GM12891 (cell line): Measurements from ENCODE around the gene RXFP1.

ENCODE experiments used
- POLR2A ChIP-seq: IDR thresholded peaks from 2 replicates; pipeline ENCODE4 v1.6.1; 2011; ENCODE audit warnings: low read depth, low read length, control low read depth
- POLR2AphosphoS5 ChIP-seq: IDR thresholded peaks from 2 replicates; pipeline ENCODE4 v1.6.1; 2011; ENCODE audit warnings: low read depth, low read length, control low read depth
- POU2F2 ChIP-seq: IDR thresholded peaks from 2 replicates; pipeline ENCODE4 v1.6.1; 2011; ENCODE audit warnings: low read depth, mild to moderate bottlenecking, control low read depth, low read length, moderate library complexity
- SPI1 ChIP-seq: IDR thresholded peaks from 2 replicates; pipeline ENCODE4 v1.6.1; 2011; ENCODE audit warnings: low read depth, low read length, control low read depth
- TAF1 ChIP-seq: IDR thresholded peaks from 2 replicates; pipeline ENCODE4 v1.6.1; 2011; ENCODE audit warnings: low read depth, low read length, control low read depth

DNA sequence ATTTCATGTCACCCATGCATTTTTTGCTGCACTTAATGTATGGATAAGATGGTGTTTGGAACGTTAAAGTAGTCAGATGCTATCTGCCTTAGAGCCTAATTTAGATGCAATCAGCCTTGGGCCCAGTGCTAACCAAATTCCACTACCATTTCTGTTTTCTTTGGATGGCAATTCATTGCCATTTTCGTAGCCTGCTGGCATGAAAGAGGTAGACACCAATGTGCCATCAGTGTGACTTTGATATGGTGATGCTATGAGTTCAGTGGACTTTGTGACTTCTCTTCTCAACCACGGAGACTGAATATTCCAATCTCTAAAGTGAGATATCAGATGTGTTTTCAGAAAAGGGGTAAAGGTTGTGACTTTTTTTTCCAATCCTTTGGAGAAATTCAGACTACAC lies 152.0 kb downstream of the RXFP1 start:
- TF ChIP-seq POLR2A (no peak), POLR2AphosphoS5 (no peak), TAF1 (no peak), SPI1 (no peak), POU2F2 (no peak)
